MCF 10A (cell line): ENCODE data around the gene KIAA0825. TPM values are rescaled to one million over a fixed set of nuclear protein-coding genes. Genes with fewer than 3 reads are reported as not detected.

ENCODE experiments used
- BruUV-seq: library from RNA; stranded (reverse); fragments of 400-500 nt; replicated peaks from 2 replicates; lab custom pipeline; 2021; lab: Mats Ljungman, UMichigan
- CTCF ChIA-PET: fragments of 300-600 bp; sonication (Branson Sonifier 250); formaldehyde crosslinking; extraction: SDS; loops from one replicate; lab custom pipeline; 2021; ENCODE audit warnings: antibody characterized with exemption, inconsistent platforms; lab: Yijun Ruan, JAX
- POLR2A ChIA-PET: fragments of 300-600, 350-650 bp; sonication (Branson Sonifier 250); formaldehyde crosslinking; extraction: SDS; loops from one replicate; lab custom pipeline; 2020; ENCODE audit warnings: antibody characterized with exemption, inconsistent platforms; lab: Yijun Ruan, JAX
- DNase-seq: peaks from one replicate; pipeline ENCODE4 v3.0.0-alpha.2; 2018; ENCODE audit not compliant: unreplicated experiment
- H3K27ac Mint-ChIP-seq: one replicate; pipeline ENCODE4 v1.8.0; 2022; ENCODE audit warnings: mild to moderate bottlenecking, low read depth, mixed read lengths; ENCODE audit not compliant: unreplicated experiment
- H3K27me3 Mint-ChIP-seq: one replicate; pipeline ENCODE4 v1.8.0; 2022; ENCODE audit warnings: mixed read lengths; ENCODE audit not compliant: insufficient read depth, unreplicated experiment
- H3K36me3 Mint-ChIP-seq: one replicate; pipeline ENCODE4 v1.8.0; 2022; ENCODE audit warnings: mild to moderate bottlenecking, moderate library complexity, mixed read lengths; ENCODE audit not compliant: insufficient read depth, unreplicated experiment
- H3K4me1 Mint-ChIP-seq: one replicate; pipeline ENCODE4 v1.8.0; 2022; ENCODE audit warnings: mixed read lengths; ENCODE audit not compliant: insufficient read depth, unreplicated experiment
- H3K4me3 Mint-ChIP-seq: one replicate; pipeline ENCODE4 v1.8.0; 2022; ENCODE audit warnings: mild to moderate bottlenecking, moderate library complexity, mixed read lengths; ENCODE audit not compliant: unreplicated experiment
- H3K9me3 Mint-ChIP-seq: one replicate; pipeline ENCODE4 v1.8.0; 2022; ENCODE audit warnings: mixed read lengths; ENCODE audit not compliant: unreplicated experiment
- intact Hi-C: fragments of 100-400 bp; cut with micrococcal nuclease; formaldehyde crosslinking; loops from 2 replicates; pipeline ENCODE4 v1.14.1; 2022
- total RNA-seq: library from RNA; stranded (reverse); gene quantifications from 2 replicates; pipeline ENCODE4 v1.2.3, GENCODE V29; 2022
- TF ChIP-seq, protein P1 (sequence below): fragments of 200-600 bp; IDR thresholded peaks from one replicate; pipeline ENCODE4 v1.8.0; 2022; ENCODE audit warnings: antibody characterized with exemption, mild to moderate bottlenecking; ENCODE audit not compliant: unreplicated experiment

KIAA0825 gene
- total RNA-seq, 1 experiment from 2014 or later, result 2.1 TPM

DNA sequence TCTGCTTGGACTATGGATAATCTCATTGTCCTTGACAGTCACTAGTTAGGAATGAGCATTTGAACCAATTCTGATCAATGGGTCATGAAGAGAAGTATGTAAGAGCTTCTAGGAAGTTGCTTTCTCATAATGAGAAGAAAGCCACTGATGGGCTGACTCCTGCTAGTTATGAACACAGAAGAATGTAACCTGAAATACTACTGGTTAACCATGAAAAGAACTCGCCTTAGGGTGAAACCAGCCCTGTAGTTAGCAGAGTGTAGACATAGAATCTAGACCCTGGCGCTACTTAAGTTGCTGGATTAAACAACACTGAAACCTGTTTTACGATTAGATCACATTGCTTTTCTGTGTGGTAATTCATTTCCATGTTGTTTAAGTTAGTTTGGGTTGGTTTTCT is 26.6 kb upstream of the KIAA0825 start:
- intact Hi-C loops, result no loop called here
- CTCF ChIA-PET, result interaction anchor here (0.6 kb wide), 1 partner anchor 250 kb away, joined by 3 read pairs; no protein-coding TSS in a partner anchor
- POLR2A ChIA-PET, result interaction anchor here (0.7 kb wide), 1 partner anchor 268 kb away, joined by 3 read pairs; no protein-coding TSS in a partner anchor
- Mint-ChIP-seq H3K4me1 (no peaks in the 10 kb centered on the region), H3K27me3 (no peaks in the 10 kb centered on the region), H3K27ac (no peak overlapping the region), H3K36me3 (peaks cover 21% of the 10 kb centered on the region), H3K4me3 (no peak overlapping the region), H3K9me3 (peaks cover 5% of the 10 kb centered on the region)
- BruUV-seq, result no TSS peak
- DNase-seq, result no peak
- TF ChIP-seq, protein P1, sequence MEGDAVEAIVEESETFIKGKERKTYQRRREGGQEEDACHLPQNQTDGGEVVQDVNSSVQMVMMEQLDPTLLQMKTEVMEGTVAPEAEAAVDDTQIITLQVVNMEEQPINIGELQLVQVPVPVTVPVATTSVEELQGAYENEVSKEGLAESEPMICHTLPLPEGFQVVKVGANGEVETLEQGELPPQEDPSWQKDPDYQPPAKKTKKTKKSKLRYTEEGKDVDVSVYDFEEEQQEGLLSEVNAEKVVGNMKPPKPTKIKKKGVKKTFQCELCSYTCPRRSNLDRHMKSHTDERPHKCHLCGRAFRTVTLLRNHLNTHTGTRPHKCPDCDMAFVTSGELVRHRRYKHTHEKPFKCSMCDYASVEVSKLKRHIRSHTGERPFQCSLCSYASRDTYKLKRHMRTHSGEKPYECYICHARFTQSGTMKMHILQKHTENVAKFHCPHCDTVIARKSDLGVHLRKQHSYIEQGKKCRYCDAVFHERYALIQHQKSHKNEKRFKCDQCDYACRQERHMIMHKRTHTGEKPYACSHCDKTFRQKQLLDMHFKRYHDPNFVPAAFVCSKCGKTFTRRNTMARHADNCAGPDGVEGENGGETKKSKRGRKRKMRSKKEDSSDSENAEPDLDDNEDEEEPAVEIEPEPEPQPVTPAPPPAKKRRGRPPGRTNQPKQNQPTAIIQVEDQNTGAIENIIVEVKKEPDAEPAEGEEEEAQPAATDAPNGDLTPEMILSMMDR, result no peak

DNA sequence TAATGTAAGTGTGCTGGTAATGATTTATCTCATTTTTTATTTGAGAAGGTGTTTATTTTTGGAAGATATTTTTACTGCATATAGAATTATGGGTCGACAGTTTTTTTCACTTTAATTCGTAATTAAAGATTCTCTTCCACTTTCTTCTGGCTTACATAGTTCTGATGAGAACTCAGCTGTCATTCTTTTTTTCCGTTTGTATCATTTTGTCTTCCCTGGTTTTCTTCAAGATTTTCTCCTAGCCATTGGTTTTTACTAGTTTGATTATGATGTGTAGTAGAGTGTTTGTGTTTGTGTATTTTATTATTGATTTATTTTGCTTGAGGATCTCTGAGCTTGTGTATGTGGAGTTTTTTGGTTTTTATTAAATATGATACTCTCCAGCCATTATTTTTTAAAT is 21.8 kb upstream of the KIAA0825 start:
- no peak overlapping the region for H3K4me3 Mint-ChIP-seq
- H3K27me3 Mint-ChIP-seq, result no peaks in the 10 kb centered on the region
- no TSS peak for BruUV-seq
- no peak for DNase-seq
- intact Hi-C loops, result no loop called here
- H3K36me3 Mint-ChIP-seq, result peaks cover 13% of the 10 kb centered on the region
- H3K9me3 Mint-ChIP-seq, result peaks cover 21% of the 10 kb centered on the region
- peaks cover under 1% of the 10 kb centered on the region for H3K4me1 Mint-ChIP-seq
- no peak overlapping the region for H3K27ac Mint-ChIP-seq
- ChIA-PET CTCF (no interaction called here), POLR2A (no interaction called here)
- TF ChIP-seq, protein P1, result no peak

DNA sequence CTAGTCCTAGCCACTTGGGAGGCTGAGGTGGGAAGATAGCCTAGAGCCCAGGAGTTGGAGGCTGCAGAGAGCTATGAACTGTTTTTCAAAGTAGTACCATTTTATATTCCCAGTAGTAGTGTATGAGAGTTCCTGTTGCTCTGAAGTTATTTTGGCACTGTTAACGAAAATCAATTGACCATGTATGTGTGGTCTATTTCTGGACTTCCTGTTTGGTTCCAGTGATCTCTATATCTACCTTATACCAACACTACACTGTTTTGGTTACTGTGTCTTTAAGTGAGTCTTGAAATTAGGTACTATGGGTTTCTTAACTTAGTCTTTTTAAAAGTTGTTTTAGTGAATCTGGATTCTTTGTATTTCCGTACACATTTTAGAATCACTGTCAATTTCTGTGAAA is 13.6 kb upstream of the KIAA0825 start:
- Mint-ChIP-seq H3K36me3 (peaks cover 26% of the 10 kb centered on the region), H3K27ac (no peak overlapping the region), H3K4me1 (peaks cover 6% of the 10 kb centered on the region), H3K9me3 (peaks cover 18% of the 10 kb centered on the region), H3K27me3 (no peaks in the 10 kb centered on the region), H3K4me3 (no peak overlapping the region)
- CTCF ChIA-PET, result no interaction called here
- intact Hi-C loops, result no loop called here
- BruUV-seq, result no TSS peak
- no peak for DNase-seq
- TF ChIP-seq, protein P1, result no peak
- POLR2A ChIA-PET, result interaction anchor here (0.6 kb wide), 1 partner anchor 51 kb away, joined by 3 read pairs; no protein-coding TSS in a partner anchor

- no peaks in the 10 kb centered on the region for H3K9me3 Mint-ChIP-seq
- BruUV-seq, result no TSS peak
- peaks cover 19% of the 10 kb centered on the region for H3K36me3 Mint-ChIP-seq
- peaks cover 6% of the 10 kb centered on the region for H3K4me1 Mint-ChIP-seq
- intact Hi-C loops, result no loop called here
- DNase-seq, result no peak
- ChIA-PET POLR2A (interaction anchor here (2.8 kb wide), 1 partner anchor 9 kb away, joined by 11 read pairs; the partner anchor contains the start of genes KIAA0825 and SLF1), CTCF (no interaction called here)
- TF ChIP-seq, protein P1, result no peak
- no peak overlapping the region for H3K27ac Mint-ChIP-seq
- no peak overlapping the region for H3K4me3 Mint-ChIP-seq
- H3K27me3 Mint-ChIP-seq, result no peaks in the 10 kb centered on the region
These were observed 8.8 kb upstream of the KIAA0825 start for GRCh38 chr5:94627191-94627590.
